HG03442 (cell line): ENCODE data around the gene TMEM125.
A peak's percentile ranks its signal among the peaks of the same experiment; 100 is the strongest.

Experiments used
- ATAC-seq: cut with Tn5 transposase; IDR thresholded peaks from one replicate; pipeline ENCODE4 v1.9.1; 2021; ENCODE audit warnings: mild to moderate bottlenecking, moderate library complexity; ENCODE audit not compliant: unreplicated experiment

The TMEM125 gene

GRCh38 chr1:43269627-43270375, at the start of gene TMEM125:
Gene TMEM125 (plus strand): TSS chr1:43269983. CDS start chr1:43272723, 2,740 bp downstream.
- no peak for ATAC-seq

- ATAC-seq = peak; percentile 71
Observed at GRCh38 chr1:43220905-43221778, 48.6 kb upstream of the TMEM125 start.

GRCh38 chr1:43221797-43222196, 48.0 kb upstream of the TMEM125 start:
- ATAC-seq = no peak

- no peak for ATAC-seq
Observed at GRCh38 chr1:43222879-43223278, 46.9 kb upstream of the TMEM125 start.

GRCh38 chr1:43225168-43225567, 44.6 kb upstream of the TMEM125 start:
- ATAC-seq = no peak

- ATAC-seq = no peak
Observed at GRCh38 chr1:43227143-43227764, 42.5 kb upstream of the TMEM125 start.

- ATAC-seq = no peak
Observed at GRCh38 chr1:43229826-43230780, 39.7 kb upstream of the TMEM125 start.

GRCh38 chr1:43232074-43232473, 37.7 kb upstream of the TMEM125 start:
- ATAC-seq = no peak

GRCh38 chr1:43232482-43232881, 37.3 kb upstream of the TMEM125 start:
- no peak for ATAC-seq

- ATAC-seq = no peak
Observed at GRCh38 chr1:43233631-43234030, 36.2 kb upstream of the TMEM125 start.

- ATAC-seq = no peak
Observed at GRCh38 chr1:43234267-43234666, 35.5 kb upstream of the TMEM125 start.

GRCh38 chr1:43235040-43235439, 34.7 kb upstream of the TMEM125 start:
- ATAC-seq = no peak

GRCh38 chr1:43235451-43236121, 34.2 kb upstream of the TMEM125 start:
- ATAC-seq = no peak

- ATAC-seq = no peak
Observed at GRCh38 chr1:43237121-43237520, 32.7 kb upstream of the TMEM125 start.

- ATAC-seq = no peak
Observed at GRCh38 chr1:43238085-43238484, 31.7 kb upstream of the TMEM125 start.

GRCh38 chr1:43238991-43239469, 30.8 kb upstream of the TMEM125 start:
- ATAC-seq = no peak

- peak; percentile 64 for ATAC-seq
Observed at GRCh38 chr1:43239484-43239883, 30.3 kb upstream of the TMEM125 start.

- ATAC-seq = no peak
Observed at GRCh38 chr1:43241413-43241836, 28.4 kb upstream of the TMEM125 start.

GRCh38 chr1:43243299-43243698, 26.5 kb upstream of the TMEM125 start:
- ATAC-seq = no peak
